T1000 (cell line): ENCODE measurements around the gene GSX1.
"Not testable (repeated sequence)": the region's sequence is repeated elsewhere in the genome, so short reads cannot be mapped to it uniquely, and the experiment has no call there.

Experiments used
- DNase-seq: peaks from one replicate; lab custom pipeline; 2025; ENCODE audit warnings: mixed read lengths; lab: John Stamatoyannopoulos, UW

The GSX1 gene

GRCh38 chr13:27794368-27794691 is 2.0 kb downstream of the GSX1 start:
- DNase-seq, result no peak

- DNase-seq, result no peak
Observed at GRCh38 chr13:27794921-27795717, 2.8 kb downstream of the GSX1 start.

- no peak for DNase-seq
Observed at GRCh38 chr13:27795718-27796019, 3.4 kb downstream of the GSX1 start.

- DNase-seq, result no peak
Observed at GRCh38 chr13:27796544-27797227, 4.4 kb downstream of the GSX1 start.

- DNase-seq, result no peak
Observed at GRCh38 chr13:27797228-27797624, 4.9 kb downstream of the GSX1 start.

- DNase-seq, result no peak
Observed at GRCh38 chr13:27806744-27807387, 14.6 kb downstream of the GSX1 start.

GRCh38 chr13:27808851-27809550 is 16.7 kb downstream of the GSX1 start:
- no peak for DNase-seq

- no peak for DNase-seq
Observed at GRCh38 chr13:27810009-27810408, 17.7 kb downstream of the GSX1 start.

- no peak for DNase-seq
Observed at GRCh38 chr13:27810461-27810860, 18.2 kb downstream of the GSX1 start.

- no peak for DNase-seq
Observed at GRCh38 chr13:27813826-27814225, 21.5 kb downstream of the GSX1 start.

GRCh38 chr13:27817832-27818231 is 25.5 kb downstream of the GSX1 start:
- DNase-seq, result not testable (repeated sequence)

- no peak for DNase-seq
Observed at GRCh38 chr13:27820524-27821482, 28.5 kb downstream of the GSX1 start.

GRCh38 chr13:27821566-27821965 is 29.3 kb downstream of the GSX1 start:
- no peak for DNase-seq

- DNase-seq, result no peak
Observed at GRCh38 chr13:27822258-27822872, 30.1 kb downstream of the GSX1 start.

- DNase-seq, result no peak
Observed at GRCh38 chr13:27822873-27823311, 30.6 kb downstream of the GSX1 start.

- DNase-seq, result no peak
Observed at GRCh38 chr13:27824121-27824520, 31.8 kb downstream of the GSX1 start.

- no peak for DNase-seq
Observed at GRCh38 chr13:27825072-27825471, 32.8 kb downstream of the GSX1 start.

- DNase-seq, result no peak
Observed at GRCh38 chr13:27826379-27827353, 34.4 kb downstream of the GSX1 start.

- no peak for DNase-seq
Observed at GRCh38 chr13:27827646-27828045, 35.4 kb downstream of the GSX1 start.

GRCh38 chr13:27830010-27830409 is 37.7 kb downstream of the GSX1 start:
- DNase-seq, result no peak
